WTC11 (cell line): ENCODE data around the gene RAB35.

Experiments
- ELF4 ChIP-seq: sonication (generic); formaldehyde crosslinking; IDR thresholded peaks from 2 replicates; pipeline ENCODE4 v1.8.1; 2022; ENCODE audit warnings: low read depth, mild to moderate bottlenecking, moderate library complexity, missing genetic modification reagents
- IRF2 ChIP-seq: sonication (generic); formaldehyde crosslinking; IDR thresholded peaks from 2 replicates; pipeline ENCODE4 v1.8.0; 2022; ENCODE audit warnings: low read depth, missing genetic modification reagents, borderline replicate concordance
- ZNF121 ChIP-seq: sonication (generic); formaldehyde crosslinking; IDR thresholded peaks from 2 replicates; pipeline ENCODE4 v1.8.0; 2023; ENCODE audit warnings: missing genetic modification reagents

DNA sequence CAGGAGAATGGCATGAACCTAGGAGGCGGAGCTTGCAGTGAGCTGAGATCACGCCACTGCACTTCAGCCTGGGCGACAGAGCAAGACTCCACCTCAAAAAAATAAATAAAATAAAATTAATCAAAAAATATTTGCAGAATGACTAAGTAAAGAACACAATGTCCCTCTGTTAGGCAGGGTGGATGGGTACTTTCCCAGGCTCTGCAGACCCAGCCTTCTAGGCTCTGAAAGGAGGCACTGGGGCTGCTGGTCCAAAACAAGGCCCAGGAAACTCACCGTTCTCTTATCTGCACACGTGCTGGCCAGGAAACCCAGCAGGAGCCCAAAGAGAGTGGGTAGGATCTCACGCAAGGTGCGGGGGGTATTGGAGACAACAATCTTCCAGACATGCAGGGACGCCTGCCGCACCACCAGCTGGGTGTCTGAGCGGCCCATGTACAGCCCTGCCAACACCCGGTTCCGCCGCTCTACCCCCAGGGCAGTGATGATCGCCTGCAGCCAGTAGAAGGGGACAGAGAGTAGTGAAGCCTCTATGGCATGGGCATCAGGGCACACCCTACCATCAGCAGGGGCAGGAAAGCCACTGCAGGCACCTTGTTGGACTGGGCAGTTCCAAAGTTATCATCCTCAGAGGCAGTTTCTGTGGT, 25.8 kb upstream of the RAB35 start:
- TF ChIP-seq IRF2 (CRISPR knock-in tag) (no peak), ELF4 (CRISPR knock-in tag) (no peak), ZNF121 (CRISPR knock-in tag) (no peak)
